RWPE1 (cell line): ENCODE measurements around the gene CCDC137.
"Not testable (repeated sequence)": the region's sequence is repeated elsewhere in the genome, so short reads cannot be mapped to it uniquely, and the experiment has no call there.

Source experiments
- CTCF ChIA-PET: fragments of 350-600 bp; sonication (Branson Sonifier 250); formaldehyde crosslinking; extraction: SDS; loops from one replicate; lab custom pipeline; 2021; lab: Yijun Ruan, JAX
- POLR2A ChIA-PET: fragments of 400-600 bp; formaldehyde crosslinking; extraction: SDS; loops from one replicate; lab custom pipeline; 2020; ENCODE audit warnings: antibody characterized with exemption; ENCODE audit not compliant: low non-redundant PET; lab: Yijun Ruan, JAX
- DNase-seq: peaks from one replicate; pipeline ENCODE4 v3.0.0; 2012; ENCODE audit warnings: low spot score
- H3K27ac ChIP-seq: fragments of 450-650 bp; 2 replicates; pipeline ENCODE4 v1.5.1; 2017
- CTCF ChIP-seq: fragments of 450-650 bp; conservative IDR thresholded peaks from 2 replicates; pipeline ENCODE4 v1.5.1; 2017; ENCODE audit warnings: low read depth, mild to moderate bottlenecking

The CCDC137 gene

GRCh38 chr17:81666092-81666341 is 520 bp upstream of the CCDC137 start:
- ChIA-PET POLR2A (interaction anchor here (1.6 kb wide), 1 partner anchor 10 kb away, joined by 3 read pairs; the partner anchor contains the start of gene PDE6G), CTCF (no interaction called here)
- no peak for TF ChIP-seq CTCF
- DNase-seq, result no peak
- H3K27ac ChIP-seq, result peak overlapping the region; percentile 86

- POLR2A ChIA-PET, result no interaction called here
Measured at GRCh38 chr17:81667754-81668153, 1.2 kb downstream of the CCDC137 start.

GRCh38 chr17:81672504-81672903 is 6.0 kb downstream of the CCDC137 start:
- POLR2A ChIA-PET, result no interaction called here
- CTCF ChIA-PET, result no interaction called here
- no peak for DNase-seq
- TF ChIP-seq CTCF, result no peak
- H3K27ac ChIP-seq, result peak overlapping the region; percentile 51

More at GRCh38 chr17:81667754-81668153, 1.2 kb downstream of the CCDC137 start:
- CTCF ChIA-PET, result interaction anchor here (0.6 kb wide), 1 partner anchor 486 kb away, joined by 3 read pairs; no protein-coding TSS in a partner anchor
- DNase-seq, result no peak
- H3K27ac ChIP-seq, result peak overlapping the region; percentile 86
- TF ChIP-seq CTCF, result no peak

- peak overlapping the region; percentile 51 for H3K27ac ChIP-seq
- ChIA-PET POLR2A (no interaction called here), CTCF (no interaction called here)
- no peak for TF ChIP-seq CTCF
- no peak for DNase-seq
Measured at GRCh38 chr17:81672954-81673353, 6.4 kb downstream of the CCDC137 start.

- ChIA-PET POLR2A (interaction anchor here (0.6 kb wide), 1 partner anchor 171 kb away, joined by 3 read pairs; no protein-coding TSS in a partner anchor), CTCF (interaction anchor here (0.9 kb wide), 1 partner anchor 1103 kb away, joined by 3 read pairs; no protein-coding TSS in a partner anchor)
- no peak for TF ChIP-seq CTCF
- DNase-seq, result no peak
- peak overlapping the region; percentile 51 for H3K27ac ChIP-seq
Measured at GRCh38 chr17:81673561-81674258, 7.2 kb downstream of the CCDC137 start.

- POLR2A ChIA-PET, result interaction anchor here (1.1 kb wide), 1 partner anchor 1102 kb away, joined by 4 read pairs; no protein-coding TSS in a partner anchor
Measured at GRCh38 chr17:81675515-81676221, 9.1 kb downstream of the CCDC137 start.

More at GRCh38 chr17:81675515-81676221, 9.1 kb downstream of the CCDC137 start:
- peak overlapping the region; percentile 51 for H3K27ac ChIP-seq
- TF ChIP-seq CTCF, result peak; percentile 59
- CTCF ChIA-PET, result interaction anchor here (0.6 to 1.0 kb wide), 5 partner anchors 29 to 1102 kb away, joined by 3 to 4 read pairs (median 3); no protein-coding TSS in a partner anchor
- not testable (repeated sequence) for DNase-seq
